ENCODE results near the gene PIH1D2. TPM values are rescaled to one million over a fixed set of nuclear protein-coding genes. Genes with fewer than 3 reads are reported as not detected.

Gene PIH1D2
- total RNA-seq = 0.12 and 0.36 TPM in 2 replicates

DNA sequence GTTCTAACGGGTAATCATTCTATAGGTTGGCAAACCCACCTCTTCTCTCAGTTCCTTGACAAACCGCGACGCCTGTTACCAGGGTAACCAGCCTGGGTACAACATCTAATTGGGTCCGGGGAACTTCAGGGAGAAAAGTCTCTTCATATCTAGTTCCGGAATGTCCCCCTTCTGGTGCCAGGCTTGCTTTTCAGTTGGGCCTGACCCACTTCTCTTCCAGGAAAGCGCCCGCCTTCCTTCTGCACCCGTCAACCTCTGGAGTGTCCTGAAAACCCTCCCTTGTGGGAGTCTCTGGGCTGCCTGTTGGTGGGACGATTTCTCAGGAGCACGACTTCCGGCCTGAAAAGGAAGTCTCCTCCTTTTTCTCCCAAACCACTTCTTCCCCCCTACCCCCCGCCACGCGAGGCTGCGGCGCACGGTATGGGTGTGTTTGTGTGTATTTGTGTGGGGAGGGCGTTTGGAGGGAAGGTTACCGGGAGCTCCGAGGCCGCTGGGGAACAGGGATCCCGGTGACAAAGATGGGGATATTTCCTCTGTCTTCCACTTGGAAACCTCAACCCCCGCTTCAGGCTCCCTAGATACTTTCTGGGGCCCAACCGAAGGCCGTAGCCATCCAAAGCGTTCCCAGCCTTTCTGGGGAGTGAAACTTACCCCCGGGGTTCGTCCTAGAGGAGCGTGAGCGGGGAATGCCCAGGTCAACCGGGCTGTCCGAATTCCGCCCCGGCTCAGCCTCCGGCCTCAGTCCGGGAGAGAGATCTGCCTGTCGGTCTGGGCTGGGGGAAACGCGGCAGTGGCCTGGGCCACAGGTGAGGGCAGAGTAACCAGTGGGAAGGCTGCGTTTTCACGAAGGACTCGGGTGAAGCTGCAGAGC, at the start of gene PIH1D2, which contains the start of gene NKAPD1:
Gene PIH1D2, minus strand, starts transcription at position 77 of the 871 bp plus-strand sequence. CDS start 843 bp downstream, outside the sequence.
Gene NKAPD1, plus strand, starts transcription at position 359 of the 871 bp plus-strand sequence. CDS start 1,276 bp downstream, outside the sequence.
- H3K4me3 ChIP-seq (ENCODE audit: low read depth, low read length) = peak within 1 kb of the TSS; percentile 98
- peak; percentile 71 for DNase-seq (ENCODE audit: low read depth)
- TF ChIP-seq, protein P1, sequence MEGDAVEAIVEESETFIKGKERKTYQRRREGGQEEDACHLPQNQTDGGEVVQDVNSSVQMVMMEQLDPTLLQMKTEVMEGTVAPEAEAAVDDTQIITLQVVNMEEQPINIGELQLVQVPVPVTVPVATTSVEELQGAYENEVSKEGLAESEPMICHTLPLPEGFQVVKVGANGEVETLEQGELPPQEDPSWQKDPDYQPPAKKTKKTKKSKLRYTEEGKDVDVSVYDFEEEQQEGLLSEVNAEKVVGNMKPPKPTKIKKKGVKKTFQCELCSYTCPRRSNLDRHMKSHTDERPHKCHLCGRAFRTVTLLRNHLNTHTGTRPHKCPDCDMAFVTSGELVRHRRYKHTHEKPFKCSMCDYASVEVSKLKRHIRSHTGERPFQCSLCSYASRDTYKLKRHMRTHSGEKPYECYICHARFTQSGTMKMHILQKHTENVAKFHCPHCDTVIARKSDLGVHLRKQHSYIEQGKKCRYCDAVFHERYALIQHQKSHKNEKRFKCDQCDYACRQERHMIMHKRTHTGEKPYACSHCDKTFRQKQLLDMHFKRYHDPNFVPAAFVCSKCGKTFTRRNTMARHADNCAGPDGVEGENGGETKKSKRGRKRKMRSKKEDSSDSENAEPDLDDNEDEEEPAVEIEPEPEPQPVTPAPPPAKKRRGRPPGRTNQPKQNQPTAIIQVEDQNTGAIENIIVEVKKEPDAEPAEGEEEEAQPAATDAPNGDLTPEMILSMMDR (conservative IDR thresholded peaks at IDR 0.05; ENCODE audit: low read depth, low read length) = peak; percentile 7

DNA sequence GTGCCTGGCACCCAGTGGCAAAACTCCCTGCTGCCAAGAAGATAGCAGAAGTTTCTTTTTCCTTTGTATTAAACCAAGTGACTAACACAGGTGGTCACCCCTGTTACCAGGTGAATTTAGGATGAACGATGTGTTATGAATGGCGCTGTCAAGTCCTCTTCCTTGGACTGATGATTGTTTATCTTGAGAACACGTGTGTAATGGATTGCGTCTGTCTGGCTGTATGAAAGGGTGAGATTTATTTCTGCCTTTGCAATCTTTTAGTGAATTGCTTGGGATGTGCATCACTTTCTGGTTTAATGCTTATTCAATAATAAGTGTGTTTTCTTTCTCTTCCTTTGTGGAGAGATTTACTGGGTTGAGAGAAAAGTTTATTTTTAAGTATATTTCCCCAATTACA, 49.3 kb upstream of the PIH1D2 start:
- DNase-seq (ENCODE audit: low read depth) = no peak
- TF ChIP-seq, protein P1 (conservative IDR thresholded peaks at IDR 0.05; ENCODE audit: low read depth, low read length) = no peak
- H3K4me3 ChIP-seq (ENCODE audit: low read depth, low read length) = no peak overlapping the region

- TF ChIP-seq, protein P1 (conservative IDR thresholded peaks at IDR 0.05; ENCODE audit: low read depth, low read length) = no peak
- DNase-seq (ENCODE audit: low read depth) = no peak
- no peak overlapping the region for H3K4me3 ChIP-seq (ENCODE audit: low read depth, low read length)
Measured at GRCh38 chr11:112121981-112122615, 48.3 kb upstream of the PIH1D2 start.

DNA sequence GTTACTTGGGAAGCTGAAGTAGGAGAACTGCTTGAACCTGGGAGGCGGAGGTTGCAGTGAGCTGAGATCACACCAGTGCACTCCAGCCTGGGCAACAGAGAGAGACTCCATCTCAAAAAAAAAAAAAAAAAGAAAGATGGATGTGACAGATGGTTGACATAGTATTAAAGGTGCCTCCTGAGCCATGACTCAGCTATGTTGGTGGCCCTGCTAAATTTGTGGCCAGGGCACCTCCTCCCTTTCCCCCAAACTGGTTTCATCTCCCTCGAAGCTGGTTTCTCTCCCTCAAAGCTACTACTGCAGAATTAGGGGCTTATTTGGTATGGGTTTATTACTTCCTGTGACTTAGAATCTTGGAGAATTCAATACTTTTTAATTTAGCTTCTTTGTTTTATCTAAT, 44.4 kb upstream of the PIH1D2 start:
- DNase-seq (ENCODE audit: low read depth) = no peak

GRCh38 chr11:112115386-112115785, 41.6 kb upstream of the PIH1D2 start:
- DNase-seq (ENCODE audit: low read depth) = no peak
- no peak overlapping the region for H3K4me3 ChIP-seq (ENCODE audit: low read depth, low read length)
- TF ChIP-seq, protein P1 (conservative IDR thresholded peaks at IDR 0.05; ENCODE audit: low read depth, low read length) = no peak

More for the DNA sequence above, 44.4 kb upstream of the PIH1D2 start:
- TF ChIP-seq, protein P1 (conservative IDR thresholded peaks at IDR 0.05; ENCODE audit: low read depth, low read length) = no peak
- H3K4me3 ChIP-seq (ENCODE audit: low read depth, low read length) = no peak overlapping the region

GRCh38 chr11:112114460-112114859, 40.6 kb upstream of the PIH1D2 start:
- no peak for DNase-seq (ENCODE audit: low read depth)
- TF ChIP-seq, protein P1 (conservative IDR thresholded peaks at IDR 0.05; ENCODE audit: low read depth, low read length) = no peak
- no peak overlapping the region for H3K4me3 ChIP-seq (ENCODE audit: low read depth, low read length)

Data from epithelial cell of proximal tubule (primary cell).